Neural progenitor cell (in vitro differentiated cells): ENCODE results near the gene CCDC85C. TPM values are rescaled to one million over a fixed set of nuclear protein-coding genes. Genes with fewer than 3 reads are reported as not detected.

Experiments used
- DNase-seq: peaks from one replicate; pipeline ENCODE4 v3.0.0-alpha.2; 2016; ENCODE audit warnings: low spot score
- H2AFZ ChIP-seq: fragments of 200-600 bp; sonication (generic); replicated peaks from 2 replicates; pipeline ENCODE4 v1.6.1; 2016; ENCODE audit warnings: antibody characterized with exemption
- H3F3A ChIP-seq: fragments of 200-600 bp; sonication (generic); 2 replicates; pipeline ENCODE4 v1.6.1; 2016; ENCODE audit warnings: antibody characterized with exemption, low read depth
- H3K27ac ChIP-seq: fragments of 200-600 bp; sonication (generic); 2 replicates; pipeline ENCODE4 v1.5.1; 2016; ENCODE audit warnings: mild to moderate bottlenecking
- H3K27me3 ChIP-seq: fragments of 200-600 bp; sonication (generic); 2 replicates; pipeline ENCODE4 v1.6.1; 2016; ENCODE audit warnings: mild to moderate bottlenecking, moderate library complexity
- H3K36me3 ChIP-seq: fragments of 200-600 bp; sonication (generic); 2 replicates; pipeline ENCODE4 v1.5.1; 2016
- H3K4me1 ChIP-seq: fragments of 200-600 bp; sonication (generic); 2 replicates; pipeline ENCODE4 v1.6.1; 2016; ENCODE audit warnings: mixed run types
- H3K4me2 ChIP-seq: fragments of 200-600 bp; sonication (generic); 2 replicates; pipeline ENCODE4 v1.6.1; 2016
- H3K4me3 ChIP-seq: fragments of 200-600 bp; sonication (generic); 2 replicates; pipeline ENCODE4 v1.5.1; 2016
- H3K79me2 ChIP-seq: fragments of 200-600 bp; sonication (generic); 2 replicates; pipeline ENCODE4 v1.6.1; 2016; ENCODE audit warnings: low read depth
- H3K9ac ChIP-seq: fragments of 200-600 bp; sonication (generic); 2 replicates; pipeline ENCODE4 v1.6.1; 2016
- H3K9me3 ChIP-seq: fragments of 200-600 bp; sonication (generic); 2 replicates; pipeline ENCODE4 v1.5.1; 2016; ENCODE audit warnings: low read depth
- H4K20me1 ChIP-seq: fragments of 200-600 bp; sonication (generic); 2 replicates; pipeline ENCODE4 v1.6.1; 2016; ENCODE audit warnings: low read depth
- H3K27ac Mint-ChIP-seq: 3 replicates; pipeline ENCODE4 v1.8.0; 2021; ENCODE audit warnings: mixed read lengths
- H3K27me3 Mint-ChIP-seq: 2 replicates; pipeline ENCODE4 v1.8.0; 2022; ENCODE audit warnings: low read depth, mild to moderate bottlenecking, inconsistent platforms, moderate library complexity, mixed read lengths; ENCODE audit not compliant: insufficient read depth
- H3K36me3 Mint-ChIP-seq: 3 replicates; pipeline ENCODE4 v1.8.0; 2021; ENCODE audit warnings: mixed read lengths
- H3K4me1 Mint-ChIP-seq: 3 replicates; pipeline ENCODE4 v1.8.0; 2021; ENCODE audit warnings: mixed read lengths
- H3K4me3 Mint-ChIP-seq: 3 replicates; pipeline ENCODE4 v1.8.0; 2021; ENCODE audit warnings: mild to moderate bottlenecking, moderate library complexity, mixed read lengths
- H3K9me3 Mint-ChIP-seq: 3 replicates; pipeline ENCODE4 v1.8.0; 2020; ENCODE audit warnings: mixed read lengths
- EZH2 ChIP-seq: fragments of 200-600 bp; sonication (generic); IDR thresholded peaks from 2 replicates; pipeline ENCODE4 v1.6.1; 2017; ENCODE audit warnings: antibody characterized with exemption, mild to moderate bottlenecking, moderate library complexity
- EZH2phosphoT487 ChIP-seq: fragments of 200-600 bp; sonication (generic); IDR thresholded peaks from 2 replicates; pipeline ENCODE4 v1.6.1; 2017; ENCODE audit warnings: antibody characterized with exemption
- total RNA-seq: library from RNA; depleted of rRNA; stranded (reverse); fragments of >200 nt; gene quantifications from 2 replicates; pipeline ENCODE4 v1.2.3, GENCODE V29; 2015; ENCODE audit warnings: low replicate concordance
- TF ChIP-seq, protein P1 (sequence below): fragments of 200-600 bp; sonication (generic); IDR thresholded peaks from 2 replicates; pipeline ENCODE4 v1.5.1; 2017; ENCODE audit warnings: antibody characterized with exemption, mild to moderate bottlenecking

Gene CCDC85C
- total RNA-seq, 1 donor from 2014 or later, result 19.0 TPM

- peaks cover 16% of the 10 kb centered on the region for H3K4me1 ChIP-seq
- H3K4me2 ChIP-seq, result no peak overlapping the region
- H3K36me3 ChIP-seq, result no peaks in the 10 kb centered on the region
- H3K79me2 ChIP-seq, result peaks cover 99% of the 10 kb centered on the region
- Mint-ChIP-seq H3K9me3 (no peaks in the 10 kb centered on the region), H3K27ac (no peak overlapping the region), H3K36me3 (no peaks in the 10 kb centered on the region), H3K27me3 (peaks cover 5% of the 10 kb centered on the region), H3K4me3 (no peak overlapping the region), H3K4me1 (peaks cover 57% of the 10 kb centered on the region)
- no peaks in the 10 kb centered on the region for H3K9me3 ChIP-seq
- no peak overlapping the region for H3K9ac ChIP-seq
- no peak for DNase-seq
- no peaks in the 10 kb centered on the region for H3K27me3 ChIP-seq
- no peak overlapping the region for H3K4me3 ChIP-seq
- H3K27ac ChIP-seq, result no peak overlapping the region
- peaks cover 10% of the 10 kb centered on the region for H3F3A ChIP-seq
- no peak overlapping the region for H2AFZ ChIP-seq
- TF ChIP-seq EZH2 (no peak), EZH2phosphoT487 (no peak)
- TF ChIP-seq, protein P1, sequence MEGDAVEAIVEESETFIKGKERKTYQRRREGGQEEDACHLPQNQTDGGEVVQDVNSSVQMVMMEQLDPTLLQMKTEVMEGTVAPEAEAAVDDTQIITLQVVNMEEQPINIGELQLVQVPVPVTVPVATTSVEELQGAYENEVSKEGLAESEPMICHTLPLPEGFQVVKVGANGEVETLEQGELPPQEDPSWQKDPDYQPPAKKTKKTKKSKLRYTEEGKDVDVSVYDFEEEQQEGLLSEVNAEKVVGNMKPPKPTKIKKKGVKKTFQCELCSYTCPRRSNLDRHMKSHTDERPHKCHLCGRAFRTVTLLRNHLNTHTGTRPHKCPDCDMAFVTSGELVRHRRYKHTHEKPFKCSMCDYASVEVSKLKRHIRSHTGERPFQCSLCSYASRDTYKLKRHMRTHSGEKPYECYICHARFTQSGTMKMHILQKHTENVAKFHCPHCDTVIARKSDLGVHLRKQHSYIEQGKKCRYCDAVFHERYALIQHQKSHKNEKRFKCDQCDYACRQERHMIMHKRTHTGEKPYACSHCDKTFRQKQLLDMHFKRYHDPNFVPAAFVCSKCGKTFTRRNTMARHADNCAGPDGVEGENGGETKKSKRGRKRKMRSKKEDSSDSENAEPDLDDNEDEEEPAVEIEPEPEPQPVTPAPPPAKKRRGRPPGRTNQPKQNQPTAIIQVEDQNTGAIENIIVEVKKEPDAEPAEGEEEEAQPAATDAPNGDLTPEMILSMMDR, result no peak
- H4K20me1 ChIP-seq, result peaks cover 100% of the 10 kb centered on the region
Observed at GRCh38 chr14:99586761-99587459, 17.1 kb downstream of the CCDC85C start.

DNA sequence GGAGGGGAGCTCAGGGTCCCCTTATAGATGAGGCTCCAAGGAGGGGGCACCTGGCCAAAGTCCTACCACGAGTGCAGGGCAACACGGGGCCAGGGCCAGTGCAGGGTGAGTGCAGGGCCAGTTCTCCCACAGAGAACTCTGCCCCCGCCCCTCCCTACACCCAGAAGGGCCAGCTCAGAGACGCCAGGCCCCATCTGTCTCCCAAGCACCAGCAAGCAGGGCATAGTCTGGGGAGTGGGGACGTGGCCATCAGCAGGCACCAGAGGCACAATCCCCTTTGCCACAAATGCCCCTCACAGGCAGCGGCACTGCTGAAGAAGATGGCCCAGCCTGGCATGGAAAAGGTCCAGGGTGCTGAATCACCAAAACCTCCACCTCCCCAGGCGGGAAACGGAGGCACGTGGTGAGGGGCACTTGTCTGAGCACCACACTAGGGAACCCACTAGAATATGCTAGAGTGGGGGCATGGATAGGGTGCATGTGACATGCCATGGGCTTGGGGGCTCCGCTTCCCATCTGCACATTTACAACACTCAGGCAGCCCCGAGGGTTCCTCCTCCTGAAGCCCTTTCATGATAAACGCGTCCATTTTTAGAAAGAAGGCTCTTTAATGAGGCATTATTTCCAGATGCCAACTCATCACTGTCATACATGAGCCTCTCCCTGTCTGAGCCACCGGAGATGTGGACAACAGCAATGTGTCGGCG is 17.8 kb downstream of the CCDC85C start:
- no peaks in the 10 kb centered on the region for H3K9me3 Mint-ChIP-seq
- H3K27me3 ChIP-seq, result no peaks in the 10 kb centered on the region
- H3K27ac Mint-ChIP-seq, result no peak overlapping the region
- H3K9ac ChIP-seq, result no peak overlapping the region
- no peaks in the 10 kb centered on the region for H3K36me3 ChIP-seq
- H3K9me3 ChIP-seq, result no peaks in the 10 kb centered on the region
- H3F3A ChIP-seq, result peaks cover 17% of the 10 kb centered on the region
- H3K27me3 Mint-ChIP-seq, result peaks cover 5% of the 10 kb centered on the region
- TF ChIP-seq EZH2phosphoT487 (no peak), EZH2 (no peak)
- TF ChIP-seq, protein P1, result no peak
- DNase-seq, result no peak
- no peak overlapping the region for H3K4me3 Mint-ChIP-seq
- H4K20me1 ChIP-seq, result peaks cover 100% of the 10 kb centered on the region
- no peak overlapping the region for H3K4me2 ChIP-seq
- H3K27ac ChIP-seq, result no peak overlapping the region
- no peak overlapping the region for H3K4me3 ChIP-seq
- peaks cover 20% of the 10 kb centered on the region for H3K4me1 ChIP-seq
- no peaks in the 10 kb centered on the region for H3K36me3 Mint-ChIP-seq
- H2AFZ ChIP-seq, result no peak overlapping the region
- H3K4me1 Mint-ChIP-seq, result peaks cover 61% of the 10 kb centered on the region
- H3K79me2 ChIP-seq, result peaks cover 96% of the 10 kb centered on the region

DNA sequence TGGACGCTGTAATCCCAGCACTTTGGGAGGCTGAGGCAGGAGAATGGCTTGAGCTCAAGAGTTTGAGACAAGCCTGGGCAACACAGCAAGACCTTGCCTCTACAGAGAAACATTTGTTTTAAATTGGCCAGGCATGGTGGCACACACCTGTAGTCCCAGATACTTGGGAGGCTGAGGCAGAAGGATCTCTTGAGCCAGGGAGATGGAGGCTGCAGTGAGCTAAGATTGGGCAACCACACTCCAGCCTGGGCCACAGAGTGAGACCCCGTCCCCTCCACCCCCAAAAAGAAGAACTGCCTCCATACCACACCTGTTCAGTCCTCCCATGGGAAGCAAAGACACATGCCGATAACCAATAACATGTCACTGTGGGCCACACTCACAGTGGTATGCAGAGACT is 19.2 kb downstream of the CCDC85C start:
- H3K36me3 Mint-ChIP-seq, result peaks cover 2% of the 10 kb centered on the region
- H3K27me3 Mint-ChIP-seq, result peaks cover 5% of the 10 kb centered on the region
- no peak overlapping the region for H3K9ac ChIP-seq
- H3K9me3 ChIP-seq, result no peaks in the 10 kb centered on the region
- no peak overlapping the region for H3K4me3 ChIP-seq
- no peak overlapping the region for H2AFZ ChIP-seq
- no peak overlapping the region for H3K27ac Mint-ChIP-seq
- no peak overlapping the region for H3K27ac ChIP-seq
- no peak for TF ChIP-seq EZH2
- TF ChIP-seq, protein P1, result no peak
- no peak for TF ChIP-seq EZH2phosphoT487
- H3K36me3 ChIP-seq, result no peaks in the 10 kb centered on the region
- no peak overlapping the region for H3K4me2 ChIP-seq
- H3K4me1 ChIP-seq, result peaks cover 26% of the 10 kb centered on the region
- H3K27me3 ChIP-seq, result no peaks in the 10 kb centered on the region
- H3K4me3 Mint-ChIP-seq, result no peak overlapping the region
- no peaks in the 10 kb centered on the region for H3K9me3 Mint-ChIP-seq
- no peak for DNase-seq
- H4K20me1 ChIP-seq, result peaks cover 100% of the 10 kb centered on the region
- peaks cover 95% of the 10 kb centered on the region for H3K79me2 ChIP-seq
- H3F3A ChIP-seq, result peaks cover 19% of the 10 kb centered on the region
- H3K4me1 Mint-ChIP-seq, result peaks cover 65% of the 10 kb centered on the region
